IMR-90 (cell line): Measurements from ENCODE around the gene ABCG8. TPM values are rescaled to one million over a fixed set of nuclear protein-coding genes. Genes with fewer than 3 reads are reported as not detected.

ENCODE experiments used
- ATAC-seq: fragments of 200-7000 bp; cut with Tn5 transposase; 2 replicates; pipeline ENCODE4 v1.9.1; 2020; ENCODE audit warnings: low read depth, mild to moderate bottlenecking, moderate library complexity
- BruUV-seq: library from RNA; stranded (reverse); fragments of 400-500 nt; replicated peaks from 2 replicates; lab custom pipeline; 2021; lab: Mats Ljungman, UMichigan
- CTCF ChIA-PET: fragments of 300-600 bp; formaldehyde crosslinking; extraction: SDS; loops from one replicate; lab custom pipeline; 2021; ENCODE audit warnings: antibody characterized with exemption; lab: Yijun Ruan, JAX
- POLR2A ChIA-PET: fragments of 300-600 bp; sonication (Branson Sonifier 250); formaldehyde crosslinking; loops from one replicate; lab custom pipeline; 2022; ENCODE audit warnings: antibody characterized with exemption; ENCODE audit not compliant: unreplicated experiment; lab: Charles Lee
- DNase-seq: peaks from one replicate; pipeline ENCODE4 v3.0.0; 2013
- H2AFZ ChIP-seq: replicated peaks from 2 replicates; pipeline ENCODE3; 2013; ENCODE audit warnings: low read length, mild to moderate bottlenecking; ENCODE audit not compliant: poor library complexity
- H2AK5ac ChIP-seq: 2 replicates; pipeline ENCODE4 v1.6.1; 2013; ENCODE audit warnings: low read depth, low read length, inconsistent platforms
- H2AK9ac ChIP-seq: replicated peaks from 2 replicates; pipeline ENCODE3; 2013; ENCODE audit warnings: mild to moderate bottlenecking, low read depth, low read length, moderate library complexity; ENCODE audit not compliant: poor library complexity
- H2BK120ac ChIP-seq: 2 replicates; pipeline ENCODE4 v1.6.1; 2013; ENCODE audit warnings: low read depth, low read length, inconsistent platforms
- H2BK15ac ChIP-seq: 3 replicates; pipeline ENCODE4 v1.6.1; 2013; ENCODE audit warnings: low read depth, low read length, inconsistent platforms
- H2BK20ac ChIP-seq: 2 replicates; pipeline ENCODE4 v1.6.1; 2013; ENCODE audit warnings: low read depth, mild to moderate bottlenecking, inconsistent platforms, low read length, moderate library complexity
- H2BK5ac ChIP-seq: 2 replicates; pipeline ENCODE4 v1.6.1; 2013; ENCODE audit warnings: mild to moderate bottlenecking, low read depth, low read length, inconsistent platforms; ENCODE audit not compliant: poor library complexity, severe bottlenecking
- H3K14ac ChIP-seq: replicated peaks from 2 replicates; pipeline ENCODE4 v1.6.1; 2013; ENCODE audit warnings: low read depth, low read length, inconsistent platforms
- H3K18ac ChIP-seq: 2 replicates; pipeline ENCODE4 v1.6.1; 2013; ENCODE audit warnings: low read depth, low read length, control low read depth
- H3K23ac ChIP-seq: 2 replicates; pipeline ENCODE4 v1.6.1; 2013; ENCODE audit warnings: low read depth, low read length, inconsistent platforms
- H3K27ac ChIP-seq: 2 replicates; pipeline ENCODE4 v1.5.1; 2013; ENCODE audit warnings: mild to moderate bottlenecking, control low read depth, low read length; ENCODE audit not compliant: insufficient read depth
- H3K27me3 ChIP-seq: 2 replicates; pipeline ENCODE4 v1.6.1; 2013; ENCODE audit warnings: low read length; ENCODE audit not compliant: control insufficient read depth, insufficient read depth
- H3K36me3 ChIP-seq: 2 replicates; pipeline ENCODE4 v1.6.1; 2013; ENCODE audit warnings: low read length, mixed read lengths; ENCODE audit not compliant: control insufficient read depth, insufficient read depth
- H3K4ac ChIP-seq: 2 replicates; pipeline ENCODE4 v1.6.1; 2013; ENCODE audit warnings: low read depth, low read length, inconsistent platforms
- H3K4me1 ChIP-seq: 2 replicates; pipeline ENCODE4 v1.6.1; 2013; ENCODE audit warnings: low read length, mixed read lengths; ENCODE audit not compliant: control insufficient read depth, insufficient read depth
- H3K4me2 ChIP-seq: 2 replicates; pipeline ENCODE4 v1.6.1; 2013; ENCODE audit warnings: low read depth, mild to moderate bottlenecking, control low read depth, low read length, moderate library complexity
- H3K4me3 ChIP-seq: 2 replicates; pipeline ENCODE4 v1.5.1; 2013; ENCODE audit warnings: low read depth, mild to moderate bottlenecking, control low read depth, low read length, moderate library complexity; ENCODE audit not compliant: insufficient read depth
- H3K56ac ChIP-seq: 2 replicates; pipeline ENCODE4 v1.6.1; 2013; ENCODE audit warnings: low read length, inconsistent platforms; ENCODE audit not compliant: insufficient read depth; ENCODE audit errors: extremely low read depth
- H3K79me1 ChIP-seq, 2 experiments: 2 replicates each; pipeline ENCODE4 v1.6.1; 2013; ENCODE audit warnings: low read length in 2 of 2, inconsistent platforms in 1 of 2, low read depth in 1 of 2
- H3K9ac ChIP-seq: 2 replicates; pipeline ENCODE4 v1.6.1; 2013; ENCODE audit warnings: low read depth, low read length, control low read depth
- H3K9me1 ChIP-seq: 2 replicates; pipeline ENCODE4 v1.6.1; 2013; ENCODE audit warnings: low read length, inconsistent platforms; ENCODE audit not compliant: insufficient read depth
- H3K9me3 ChIP-seq: 2 replicates; pipeline ENCODE4 v1.6.1; 2013; ENCODE audit warnings: low read length; ENCODE audit not compliant: control insufficient read depth, insufficient read depth
- H4K20me1 ChIP-seq: 2 replicates; pipeline ENCODE4 v1.6.1; 2013; ENCODE audit warnings: low read length, inconsistent platforms; ENCODE audit not compliant: insufficient read depth
- H4K5ac ChIP-seq: 2 replicates; pipeline ENCODE4 v1.6.1; 2013; ENCODE audit warnings: mild to moderate bottlenecking, low read depth, low read length, control low read depth
- H4K8ac ChIP-seq, 2 experiments: 2 replicates each; pipeline ENCODE4 v1.6.1; 2013; ENCODE audit warnings: low read depth in 2 of 2, low read length in 2 of 2, control low read depth in 1 of 2, inconsistent platforms in 1 of 2
- H4K91ac ChIP-seq: 2 replicates; pipeline ENCODE4 v1.6.1; 2013; ENCODE audit warnings: low read depth, low read length, inconsistent platforms; ENCODE audit not compliant: insufficient read depth
- BHLHE40 ChIP-seq: fragments of 150-350 bp; IDR thresholded peaks from 2 replicates; pipeline ENCODE4 v1.6.1; 2016; ENCODE audit warnings: mild to moderate bottlenecking, low read depth, low read length
- CEBPB ChIP-seq: IDR thresholded peaks from 2 replicates; pipeline ENCODE4 v1.6.1; 2012; ENCODE audit warnings: low read depth, low read length, improper control_type of control experiment
- CHD1 ChIP-seq: IDR thresholded peaks from 2 replicates; pipeline ENCODE4 v1.6.1; 2012; ENCODE audit warnings: low read depth, low read length, improper control_type of control experiment
- CTCF ChIP-seq: conservative IDR thresholded peaks from 2 replicates; pipeline ENCODE4 v1.5.1; 2012; ENCODE audit warnings: mild to moderate bottlenecking, low read depth, low read length, improper control_type of control experiment
- ELK1 ChIP-seq: fragments of 150-350 bp; IDR thresholded peaks from 2 replicates; pipeline ENCODE4 v1.6.1; 2016; ENCODE audit warnings: low read depth, mild to moderate bottlenecking, low read length, moderate library complexity, borderline replicate concordance
- FOS ChIP-seq: fragments of 150-350 bp; IDR thresholded peaks from 2 replicates; pipeline ENCODE4 v1.6.1; 2016; ENCODE audit warnings: low read depth, low read length
- MAFK ChIP-seq: IDR thresholded peaks from 2 replicates; pipeline ENCODE4 v1.6.1; 2012; ENCODE audit warnings: low read depth, low read length, improper control_type of control experiment
- MAZ ChIP-seq: IDR thresholded peaks from 2 replicates; pipeline ENCODE4 v1.6.1; 2012; ENCODE audit warnings: low read depth, mild to moderate bottlenecking, low read length, improper control_type of control experiment, moderate library complexity, borderline replicate concordance
- MXI1 ChIP-seq: IDR thresholded peaks from 2 replicates; pipeline ENCODE4 v1.6.1; 2012; ENCODE audit warnings: low read depth, mild to moderate bottlenecking, low read length, moderate library complexity, borderline replicate concordance
- NFE2L2 ChIP-seq: fragments of 150-350 bp; IDR thresholded peaks from 2 replicates; pipeline ENCODE4 v1.6.1; 2016; ENCODE audit warnings: low read depth, mild to moderate bottlenecking, low read length
- POLR2A ChIP-seq: IDR thresholded peaks from 2 replicates; pipeline ENCODE4 v1.6.1; 2012; ENCODE audit warnings: mild to moderate bottlenecking, low read depth, low read length
- RAD21 ChIP-seq: IDR thresholded peaks from 2 replicates; pipeline ENCODE4 v1.6.1; 2012; ENCODE audit warnings: low read length, improper control_type of control experiment
- RCOR1 ChIP-seq: IDR thresholded peaks from 2 replicates; pipeline ENCODE4 v1.6.1; 2012; ENCODE audit warnings: mild to moderate bottlenecking, low read length, improper control_type of control experiment; ENCODE audit not compliant: insufficient replicate concordance
- RFX5 ChIP-seq: IDR thresholded peaks from 2 replicates; pipeline ENCODE4 v1.8.0; 2012; ENCODE audit warnings: low read depth, mild to moderate bottlenecking, low read length, moderate library complexity
- SMC3 ChIP-seq: fragments of 150-350 bp; IDR thresholded peaks from 2 replicates; pipeline ENCODE4 v1.6.1; 2016; ENCODE audit warnings: low read depth, mild to moderate bottlenecking, antibody characterized with exemption, low read length, moderate library complexity
- USF2 ChIP-seq: fragments of 150-350 bp; IDR thresholded peaks from 2 replicates; pipeline ENCODE4 v1.6.1; 2017; ENCODE audit warnings: mild to moderate bottlenecking, antibody characterized with exemption, low read length, low read depth
- WGBS, 2 experiments: methylation state at CpG; one replicate each; pipeline versions ENCODE4 v1.1.5 to v1.1.7; 2013; ENCODE audit warnings: missing lambda C conversion rate in 2 of 2; ENCODE audit not compliant: insufficient read length in 1 of 2; ENCODE audit errors: extremely low coverage in 2 of 2; 5-methylcytosine and 5-hydroxymethylcytosine counted together
- dilution Hi-C: fragments of 300-500 bp; cut with HindIII; formaldehyde crosslinking; loops from one replicate; pipeline ENCODE4 v1.14.3; 2018; ENCODE audit warnings: low sequenced_read_pairs; ENCODE audit not compliant: unreplicated experiment
- in situ Hi-C: fragments of 300-500 bp; cut with MboI; formaldehyde crosslinking; loops from 3 replicates; pipeline ENCODE4 v1.14.3; 2019; ENCODE audit warnings: low sequenced_read_pairs, inconsistent platforms, mixed read lengths
- intact Hi-C: fragments of 100-400 bp; cut with micrococcal nuclease; formaldehyde crosslinking; loops from 2 replicates; pipeline ENCODE4 v1.10.0; 2022
- polyA plus RNA-seq, 3 experiments: library from polyadenylated mRNA; depleted of rRNA; stranded (reverse); fragments of >200 nt; gene quantifications; 2 replicates each; pipeline ENCODE4 v1.2.3, GENCODE V29; 2012; ENCODE audit warnings: low replicate concordance in 1 of 3
- total RNA-seq: library from RNA; depleted of rRNA; stranded (reverse); fragments of >200 nt; gene quantifications from 2 replicates; pipeline ENCODE4 v1.2.3, GENCODE V29; 2012

The ABCG8 gene
- total and polyA plus RNA-seq, 2 of the 4 experiments (the other 2 are of a cell fraction), result not detected

GRCh38 chr2:43823751-43824150, 15.0 kb upstream of the ABCG8 start:
- Histone ChIP-seq H4K91ac (no peak overlapping the region), H3K36me3 (no peaks in the 10 kb centered on the region), H3K4ac (no peak overlapping the region), H3K4me3 (no peak overlapping the region), H3K4me1 (no peaks in the 10 kb centered on the region), H2BK20ac (no peak overlapping the region), H3K9me1 (no peaks in the 10 kb centered on the region), H2BK15ac (no peak overlapping the region), H4K5ac (no peak overlapping the region), H3K9me3 (no peaks in the 10 kb centered on the region), H2BK5ac (no peak overlapping the region), H4K8ac (no peak overlapping the region), H3K27ac (no peak overlapping the region), H2AK9ac (no peak overlapping the region), H2BK120ac (no peak overlapping the region), H3K56ac (no peak overlapping the region), H3K27me3 (peaks cover 33% of the 10 kb centered on the region), H3K79me1 (no peaks in the 10 kb centered on the region), H4K20me1 (no peaks in the 10 kb centered on the region), H3K14ac (no peak overlapping the region), H2AFZ (no peak overlapping the region), H3K4me2 (no peak overlapping the region), H3K23ac (no peak overlapping the region), H3K18ac (no peak overlapping the region), H3K9ac (no peak overlapping the region), H2AK5ac (no peak overlapping the region)
- ATAC-seq, result no peak
- no peak for TF ChIP-seq RFX5
- no peak for TF ChIP-seq FOS
- TF ChIP-seq MAFK, result no peak
- TF ChIP-seq RAD21, result no peak
- no peak for TF ChIP-seq CHD1
- no peak for TF ChIP-seq CEBPB
- TF ChIP-seq USF2, result no peak
- no peak for TF ChIP-seq RCOR1
- no peak for TF ChIP-seq MAZ
- TF ChIP-seq POLR2A, result no peak
- no peak for TF ChIP-seq BHLHE40
- no peak for TF ChIP-seq ELK1
- TF ChIP-seq CTCF, result no peak
- TF ChIP-seq SMC3, result no peak
- no peak for TF ChIP-seq NFE2L2
- TF ChIP-seq MXI1, result no peak
- intact Hi-C loops (no loop called here), dilution Hi-C loops (no loop called here), in situ Hi-C loops (no loop called here)
- POLR2A ChIA-PET, result no interaction called here
- DNase-seq, result no peak
- BruUV-seq, result no TSS peak
- WGBS, 2 experiments, result no CpG with 5 or more reads among the region's 11 CpGs
- CTCF ChIA-PET, result no interaction called here
